Measurements from ENCODE around the gene GATB. TPM values are rescaled to one million over a fixed set of nuclear protein-coding genes. Genes with fewer than 3 reads are reported as not detected.

The GATB gene
- total and polyA plus RNA-seq, 2 experiments from 2014 or later, result 17.7 to 18.9 TPM

- no peak for ATAC-seq
- H3K4me3 ChIP-seq, result no peak overlapping the region
- no peaks in the 10 kb centered on the region; the same call in 1 of the 2 replicates for H3K79me2 ChIP-seq (replicated peaks; ENCODE audit: insufficient read depth)
- TF ChIP-seq ETS1 (IDR thresholded peaks at IDR 0.05), result no peak
- TF ChIP-seq EZH2 (IDR thresholded peaks at IDR 0.05; ENCODE audit: low read depth, unreplicated experiment), result no peak
- TF ChIP-seq CREB1 (CRISPR knock-in tag; IDR thresholded peaks at IDR 0.05; ENCODE audit: low read depth), result no peak
- no peak for TF ChIP-seq POLR2AphosphoS5 (IDR thresholded peaks at IDR 0.05; ENCODE audit: low read depth)
- TF ChIP-seq ZNF462 (CRISPR knock-in tag; IDR thresholded peaks at IDR 0.05), result no peak
- TF ChIP-seq NANOG (IDR thresholded peaks at IDR 0.05; ENCODE audit: borderline replicate concordance), result no peak
- TF ChIP-seq, protein P1, sequence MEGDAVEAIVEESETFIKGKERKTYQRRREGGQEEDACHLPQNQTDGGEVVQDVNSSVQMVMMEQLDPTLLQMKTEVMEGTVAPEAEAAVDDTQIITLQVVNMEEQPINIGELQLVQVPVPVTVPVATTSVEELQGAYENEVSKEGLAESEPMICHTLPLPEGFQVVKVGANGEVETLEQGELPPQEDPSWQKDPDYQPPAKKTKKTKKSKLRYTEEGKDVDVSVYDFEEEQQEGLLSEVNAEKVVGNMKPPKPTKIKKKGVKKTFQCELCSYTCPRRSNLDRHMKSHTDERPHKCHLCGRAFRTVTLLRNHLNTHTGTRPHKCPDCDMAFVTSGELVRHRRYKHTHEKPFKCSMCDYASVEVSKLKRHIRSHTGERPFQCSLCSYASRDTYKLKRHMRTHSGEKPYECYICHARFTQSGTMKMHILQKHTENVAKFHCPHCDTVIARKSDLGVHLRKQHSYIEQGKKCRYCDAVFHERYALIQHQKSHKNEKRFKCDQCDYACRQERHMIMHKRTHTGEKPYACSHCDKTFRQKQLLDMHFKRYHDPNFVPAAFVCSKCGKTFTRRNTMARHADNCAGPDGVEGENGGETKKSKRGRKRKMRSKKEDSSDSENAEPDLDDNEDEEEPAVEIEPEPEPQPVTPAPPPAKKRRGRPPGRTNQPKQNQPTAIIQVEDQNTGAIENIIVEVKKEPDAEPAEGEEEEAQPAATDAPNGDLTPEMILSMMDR (conservative IDR thresholded peaks at IDR 0.05; ENCODE audit: low read depth in 2 of 2), result no peak
- DNase-seq (ENCODE audit: low spot score), result no peak
- no peak overlapping the region for H3K27ac Mint-ChIP-seq
- no peak overlapping the region for H3K4me2 ChIP-seq
- H3K9me2 ChIP-seq (ENCODE audit: insufficient read depth), result no peaks in the 10 kb centered on the region
- peaks cover 2% of the 10 kb centered on the region; the same call in 1 of the 3 replicates for H3K36me3 Mint-ChIP-seq (ENCODE audit: low read depth)
- H3K27me3 Mint-ChIP-seq (ENCODE audit: insufficient read depth, low read depth, poor library complexity), result no peaks in the 10 kb centered on the region
- no peaks in the 10 kb centered on the region for H3K27me3 ChIP-seq (ENCODE audit: insufficient read depth)
- H3K4me3 Mint-ChIP-seq, result no peak overlapping the region
- no peak overlapping the region for H2AFZ ChIP-seq
- H3F3A ChIP-seq (replicated peaks; ENCODE audit: low read depth), result no peaks in the 10 kb centered on the region
- peaks cover 12% of the 10 kb centered on the region for H3K4me1 Mint-ChIP-seq
- H4K20me1 ChIP-seq (replicated peaks; ENCODE audit: insufficient read depth), result no peaks in the 10 kb centered on the region; the same call in 1 of the 2 replicates
- H3K27ac ChIP-seq (ENCODE audit: low read depth), result no peak overlapping the region
- no peaks in the 10 kb centered on the region for H3K9me3 Mint-ChIP-seq
- no peaks in the 10 kb centered on the region for H3K4me1 ChIP-seq (ENCODE audit: insufficient read depth)
- H3K36me3 ChIP-seq (ENCODE audit: insufficient read depth), result 0 out of 2 replicates have a peak, but pooled peaks cover 5% of the 10 kb centered on the region
Measured at GRCh38 chr4:151721916-151722315, 38.9 kb downstream of the GATB start.
